ENCODE results near the gene PARD3.

GRCh38 chr10:34514290-34514689, 300.8 kb downstream of the PARD3 start:
- TF ChIP-seq, protein P1, sequence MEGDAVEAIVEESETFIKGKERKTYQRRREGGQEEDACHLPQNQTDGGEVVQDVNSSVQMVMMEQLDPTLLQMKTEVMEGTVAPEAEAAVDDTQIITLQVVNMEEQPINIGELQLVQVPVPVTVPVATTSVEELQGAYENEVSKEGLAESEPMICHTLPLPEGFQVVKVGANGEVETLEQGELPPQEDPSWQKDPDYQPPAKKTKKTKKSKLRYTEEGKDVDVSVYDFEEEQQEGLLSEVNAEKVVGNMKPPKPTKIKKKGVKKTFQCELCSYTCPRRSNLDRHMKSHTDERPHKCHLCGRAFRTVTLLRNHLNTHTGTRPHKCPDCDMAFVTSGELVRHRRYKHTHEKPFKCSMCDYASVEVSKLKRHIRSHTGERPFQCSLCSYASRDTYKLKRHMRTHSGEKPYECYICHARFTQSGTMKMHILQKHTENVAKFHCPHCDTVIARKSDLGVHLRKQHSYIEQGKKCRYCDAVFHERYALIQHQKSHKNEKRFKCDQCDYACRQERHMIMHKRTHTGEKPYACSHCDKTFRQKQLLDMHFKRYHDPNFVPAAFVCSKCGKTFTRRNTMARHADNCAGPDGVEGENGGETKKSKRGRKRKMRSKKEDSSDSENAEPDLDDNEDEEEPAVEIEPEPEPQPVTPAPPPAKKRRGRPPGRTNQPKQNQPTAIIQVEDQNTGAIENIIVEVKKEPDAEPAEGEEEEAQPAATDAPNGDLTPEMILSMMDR (IDR thresholded peaks at IDR 0.05), result no peak
- TF ChIP-seq POLR2A (IDR thresholded peaks at IDR 0.05), result no peak
